ENCODE results near the gene TMEM108. TPM values are rescaled to one million over a fixed set of nuclear protein-coding genes. Genes with fewer than 3 reads are reported as not detected.

The TMEM108 gene
- total and polyA plus RNA-seq, 3 donors from 2014 or later: 13.9 to 44.3 (median 16.1) TPM

DNA sequence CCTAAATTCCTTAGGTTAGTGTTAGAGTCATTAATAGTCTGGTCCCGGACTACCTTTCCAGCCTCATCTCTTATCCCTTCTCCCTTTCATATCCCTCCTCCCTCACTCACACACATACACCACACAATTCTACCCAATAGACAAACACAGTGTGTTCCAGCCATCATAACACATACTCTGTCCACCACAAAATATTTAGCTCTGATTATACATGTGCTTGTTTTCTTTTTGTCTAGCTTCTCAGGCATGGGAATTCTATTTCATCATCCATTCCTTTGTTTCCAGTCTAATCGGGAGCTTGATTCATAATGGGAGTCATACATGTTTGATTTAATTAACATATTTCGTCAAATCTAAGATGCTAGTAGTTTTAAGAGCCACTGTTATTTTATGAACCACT lies 199.8 kb downstream of the TMEM108 start:
- Histone ChIP-seq H3K4me3 (no peak overlapping the region), H3K4me1 (no peaks in the 10 kb centered on the region), H3K27me3 (no peaks in the 10 kb centered on the region), H3K36me3 (ENCODE audit: low read depth, missing control alignments) (no peaks in the 10 kb centered on the region), H3K27ac (no peak overlapping the region), H3K9me3 (no peaks in the 10 kb centered on the region)
- intact Hi-C loops (cut with DNase I; ENCODE audit: low total_unique reads): no loop called here
- DNase-seq: no peak
- 71 to 74% methylated on average over 3 of the region's 3 CpGs for WGBS, 2 donors
- TF ChIP-seq, protein P1, sequence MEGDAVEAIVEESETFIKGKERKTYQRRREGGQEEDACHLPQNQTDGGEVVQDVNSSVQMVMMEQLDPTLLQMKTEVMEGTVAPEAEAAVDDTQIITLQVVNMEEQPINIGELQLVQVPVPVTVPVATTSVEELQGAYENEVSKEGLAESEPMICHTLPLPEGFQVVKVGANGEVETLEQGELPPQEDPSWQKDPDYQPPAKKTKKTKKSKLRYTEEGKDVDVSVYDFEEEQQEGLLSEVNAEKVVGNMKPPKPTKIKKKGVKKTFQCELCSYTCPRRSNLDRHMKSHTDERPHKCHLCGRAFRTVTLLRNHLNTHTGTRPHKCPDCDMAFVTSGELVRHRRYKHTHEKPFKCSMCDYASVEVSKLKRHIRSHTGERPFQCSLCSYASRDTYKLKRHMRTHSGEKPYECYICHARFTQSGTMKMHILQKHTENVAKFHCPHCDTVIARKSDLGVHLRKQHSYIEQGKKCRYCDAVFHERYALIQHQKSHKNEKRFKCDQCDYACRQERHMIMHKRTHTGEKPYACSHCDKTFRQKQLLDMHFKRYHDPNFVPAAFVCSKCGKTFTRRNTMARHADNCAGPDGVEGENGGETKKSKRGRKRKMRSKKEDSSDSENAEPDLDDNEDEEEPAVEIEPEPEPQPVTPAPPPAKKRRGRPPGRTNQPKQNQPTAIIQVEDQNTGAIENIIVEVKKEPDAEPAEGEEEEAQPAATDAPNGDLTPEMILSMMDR (IDR thresholded peaks at IDR 0.05): no peak
- no peak for TF ChIP-seq POLR2A (IDR thresholded peaks at IDR 0.05)

DNA sequence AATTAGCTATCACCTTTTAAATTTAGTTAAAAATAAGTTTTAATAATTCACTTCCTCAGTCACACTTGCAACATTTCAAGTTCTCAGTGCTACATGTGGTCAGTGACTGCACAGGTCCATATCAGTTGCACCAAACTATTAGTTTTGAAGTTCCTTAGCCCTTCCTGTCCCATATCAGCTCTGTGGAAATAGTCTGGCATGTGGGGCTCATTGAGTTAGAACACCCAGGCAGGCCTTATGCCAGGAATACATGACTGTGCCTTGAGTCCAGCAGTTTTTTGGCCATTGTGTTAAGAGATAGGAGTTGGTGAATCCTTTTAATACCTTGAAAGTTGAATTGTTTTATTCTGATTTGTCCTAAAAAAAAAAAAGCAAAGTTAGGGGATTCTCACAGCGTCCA lies 207.9 kb downstream of the TMEM108 start:
- Histone ChIP-seq H3K36me3 (ENCODE audit: low read depth, missing control alignments) (no peaks in the 10 kb centered on the region), H3K27ac (no peak overlapping the region), H3K27me3 (no peaks in the 10 kb centered on the region), H3K4me1 (no peaks in the 10 kb centered on the region), H3K4me3 (no peak overlapping the region), H3K9me3 (no peaks in the 10 kb centered on the region)
- intact Hi-C loops (cut with DNase I; ENCODE audit: low total_unique reads): no loop called here
- 89 to 97% methylated on average over 1 of the region's 1 CpG for WGBS, 2 donors
- no peak for DNase-seq
- TF ChIP-seq, protein P1 (IDR thresholded peaks at IDR 0.05): no peak
- TF ChIP-seq POLR2A (IDR thresholded peaks at IDR 0.05): no peak

DNA sequence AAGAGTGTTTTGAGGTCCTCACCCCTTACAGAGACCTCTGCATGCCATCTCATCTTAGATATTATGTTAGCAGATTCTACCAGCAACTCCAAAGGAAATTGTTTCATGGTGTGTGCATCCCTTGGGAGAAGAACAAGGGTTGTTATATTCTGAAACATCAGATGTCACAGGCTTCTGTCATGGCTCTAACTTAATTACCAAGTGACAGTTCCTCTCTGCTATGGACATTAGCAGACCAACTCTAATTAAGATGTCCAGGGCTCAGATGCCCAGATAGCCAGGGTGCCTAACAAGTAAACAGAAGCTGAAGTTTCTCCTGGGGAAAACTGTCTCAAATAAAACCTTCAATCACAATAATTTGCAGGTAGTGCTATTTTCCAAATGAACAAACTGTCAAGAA lies 208.6 kb downstream of the TMEM108 start:
- intact Hi-C loops (cut with DNase I; ENCODE audit: low total_unique reads): no loop called here
- no peak for TF ChIP-seq POLR2A (IDR thresholded peaks at IDR 0.05)
- TF ChIP-seq, protein P1 (IDR thresholded peaks at IDR 0.05): no peak
- Histone ChIP-seq H3K4me1 (no peaks in the 10 kb centered on the region), H3K9me3 (no peaks in the 10 kb centered on the region), H3K27ac (no peak overlapping the region), H3K36me3 (ENCODE audit: low read depth, missing control alignments) (no peaks in the 10 kb centered on the region), H3K4me3 (no peak overlapping the region), H3K27me3 (no peaks in the 10 kb centered on the region)
- no peak for DNase-seq

DNA sequence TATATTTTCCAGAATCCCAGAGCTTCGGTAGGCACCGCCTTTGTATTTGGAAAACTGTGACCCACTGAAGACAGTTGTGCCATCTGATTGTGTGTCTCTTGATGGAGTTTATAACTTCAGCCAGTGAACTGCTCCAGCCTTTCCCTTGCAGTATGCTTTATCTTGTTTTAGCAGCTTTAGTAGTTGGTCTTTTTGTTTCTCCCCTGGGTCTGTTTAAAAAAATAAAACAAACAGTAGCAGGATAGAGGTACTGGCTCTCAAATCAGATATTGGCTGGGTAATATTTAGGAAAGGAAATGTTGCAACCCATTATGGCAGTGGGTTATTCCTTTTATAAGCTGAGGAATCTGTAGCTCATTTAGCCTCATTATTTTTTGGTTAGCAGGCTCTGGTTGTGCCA lies 210.2 kb downstream of the TMEM108 start:
- Histone ChIP-seq H3K9me3 (no peaks in the 10 kb centered on the region), H3K27ac (no peak overlapping the region), H3K4me1 (no peaks in the 10 kb centered on the region), H3K27me3 (no peaks in the 10 kb centered on the region), H3K36me3 (ENCODE audit: low read depth, missing control alignments) (no peaks in the 10 kb centered on the region), H3K4me3 (no peak overlapping the region)
- no peak for DNase-seq
- intact Hi-C loops (cut with DNase I; ENCODE audit: low total_unique reads): no loop called here
- no peak for TF ChIP-seq POLR2A (IDR thresholded peaks at IDR 0.05)
- TF ChIP-seq, protein P1 (IDR thresholded peaks at IDR 0.05): no peak
- 72 to 90% methylated on average over 2 of the region's 2 CpGs for WGBS, 2 donors

DNA sequence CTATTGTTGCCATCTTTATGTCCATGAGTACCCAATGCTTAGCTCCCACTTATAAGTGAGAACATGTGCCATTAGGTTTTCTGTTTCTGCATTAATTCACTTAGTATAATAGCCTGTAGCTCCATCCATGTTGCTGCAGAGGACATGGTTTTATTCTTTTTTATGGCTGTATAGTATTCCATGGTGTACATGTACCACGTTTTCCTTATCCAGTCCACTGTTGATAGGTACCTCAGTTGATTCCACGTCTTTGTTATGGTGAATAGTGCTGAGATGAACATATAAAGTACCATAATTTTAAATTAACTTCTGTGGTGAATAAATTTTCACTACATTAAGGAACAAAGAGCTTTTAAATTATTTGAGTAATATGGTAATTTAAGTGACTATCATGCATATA lies 211.3 kb downstream of the TMEM108 start:
- H3K4me3 ChIP-seq: no peak overlapping the region
- H3K27ac ChIP-seq: no peak overlapping the region
- WGBS, 2 donors: 85 to 86% methylated on average over 2 of the region's 2 CpGs
- H3K9me3 ChIP-seq: no peaks in the 10 kb centered on the region
- H3K27me3 ChIP-seq: no peaks in the 10 kb centered on the region
- DNase-seq: no peak
- TF ChIP-seq, protein P1 (IDR thresholded peaks at IDR 0.05): no peak
- no peak for TF ChIP-seq POLR2A (IDR thresholded peaks at IDR 0.05)
- H3K4me1 ChIP-seq: no peaks in the 10 kb centered on the region
- intact Hi-C loops (cut with DNase I; ENCODE audit: low total_unique reads): no loop called here
- no peaks in the 10 kb centered on the region for H3K36me3 ChIP-seq (ENCODE audit: low read depth, missing control alignments)
